ENCODE data around the gene C5orf63. TPM values are rescaled to one million over a fixed set of nuclear protein-coding genes. Genes with fewer than 3 reads are reported as not detected.

Gene C5orf63
- polyA plus RNA-seq, 1 donor from 2014 or later = not detected

- Histone ChIP-seq H2AFZ (ENCODE audit: low read depth, low read length) (no peak overlapping the region), H3K27ac (ENCODE audit: low read length) (no peak overlapping the region), H4K20me1 (ENCODE audit: insufficient read depth) (no peaks in the 10 kb centered on the region), H3K9me3 (ENCODE audit: low read length) (no peaks in the 10 kb centered on the region), H3K4me2 (ENCODE audit: low read length) (no peak overlapping the region), H3K9ac (ENCODE audit: low read length) (no peak overlapping the region), H3K79me2 (replicated peaks; ENCODE audit: insufficient read depth, low read length) (no peaks in the 10 kb centered on the region), H3F3A (ENCODE audit: insufficient read depth, low read length, poor library complexity, severe bottlenecking) (no peaks in the 10 kb centered on the region), H3K27me3 (ENCODE audit: insufficient read depth, low read depth, low read length) (no peaks in the 10 kb centered on the region), H3K9me2 (ENCODE audit: insufficient read depth, low read length) (no peaks in the 10 kb centered on the region), H3K4me3 (ENCODE audit: low read length) (no peak overlapping the region), H3K36me3 (ENCODE audit: insufficient read depth, low read length) (no peaks in the 10 kb centered on the region)
- TF ChIP-seq CTCF (IDR thresholded peaks at IDR 0.05; ENCODE audit: poor library complexity, severe bottlenecking) (no peak), MXI1 (conservative IDR thresholded peaks at IDR 0.05; ENCODE audit: poor library complexity, severe bottlenecking) (no peak), SMC3 (conservative IDR thresholded peaks at IDR 0.05; ENCODE audit: poor library complexity) (no peak), POLR2AphosphoS5 (IDR thresholded peaks at IDR 0.05) (no peak), EZH2 (IDR thresholded peaks at IDR 0.05; ENCODE audit: borderline replicate concordance, insufficient read depth, low read length, poor library complexity, severe bottlenecking) (no peak), EP300 (conservative IDR thresholded peaks at IDR 0.05; ENCODE audit: poor library complexity, severe bottlenecking) (no peak), TAF1 (IDR thresholded peaks at IDR 0.05; ENCODE audit: low read depth) (no peak), REST (IDR thresholded peaks at IDR 0.05; ENCODE audit: borderline replicate concordance) (no peak), RAD21 (conservative IDR thresholded peaks at IDR 0.05) (no peak)
Observed at GRCh38 chr5:127076315-127077129, 3.2 kb upstream of the C5orf63 start.

- no peaks in the 10 kb centered on the region for H3K9me3 ChIP-seq (ENCODE audit: low read length)
- H3K27me3 ChIP-seq (ENCODE audit: insufficient read depth, low read depth, low read length) = no peaks in the 10 kb centered on the region
- no peaks in the 10 kb centered on the region for H3K79me2 ChIP-seq (replicated peaks; ENCODE audit: insufficient read depth, low read length)
- H3K9me2 ChIP-seq (ENCODE audit: insufficient read depth, low read length) = no peaks in the 10 kb centered on the region
- no peak overlapping the region for H3K27ac ChIP-seq (ENCODE audit: low read length)
- no peaks in the 10 kb centered on the region for H4K20me1 ChIP-seq (ENCODE audit: insufficient read depth)
- TF ChIP-seq EP300 (conservative IDR thresholded peaks at IDR 0.05; ENCODE audit: poor library complexity, severe bottlenecking) = no peak
- TF ChIP-seq CTCF (IDR thresholded peaks at IDR 0.05; ENCODE audit: poor library complexity, severe bottlenecking) = no peak
- no peak for TF ChIP-seq EZH2 (IDR thresholded peaks at IDR 0.05; ENCODE audit: borderline replicate concordance, insufficient read depth, low read length, poor library complexity, severe bottlenecking)
- no peak for TF ChIP-seq POLR2AphosphoS5 (IDR thresholded peaks at IDR 0.05)
- TF ChIP-seq TAF1 (IDR thresholded peaks at IDR 0.05; ENCODE audit: low read depth) = no peak
- no peak for TF ChIP-seq MXI1 (conservative IDR thresholded peaks at IDR 0.05; ENCODE audit: poor library complexity, severe bottlenecking)
- no peak for TF ChIP-seq RAD21 (conservative IDR thresholded peaks at IDR 0.05)
- TF ChIP-seq SMC3 (conservative IDR thresholded peaks at IDR 0.05; ENCODE audit: poor library complexity) = no peak
- no peak for TF ChIP-seq REST (IDR thresholded peaks at IDR 0.05; ENCODE audit: borderline replicate concordance)
- no peak overlapping the region for H3K4me3 ChIP-seq (ENCODE audit: low read length)
- no peak overlapping the region for H2AFZ ChIP-seq (ENCODE audit: low read depth, low read length)
- H3F3A ChIP-seq (ENCODE audit: insufficient read depth, low read length, poor library complexity, severe bottlenecking) = no peaks in the 10 kb centered on the region
- no peaks in the 10 kb centered on the region for H3K36me3 ChIP-seq (ENCODE audit: insufficient read depth, low read length)
- H3K4me2 ChIP-seq (ENCODE audit: low read length) = no peak overlapping the region
- H3K9ac ChIP-seq (ENCODE audit: low read length) = no peak overlapping the region
Observed at GRCh38 chr5:127074466-127074865, 1.2 kb upstream of the C5orf63 start.
